ENCODE measurements around the gene DDX42. TPM values are rescaled to one million over a fixed set of nuclear protein-coding genes. Genes with fewer than 3 reads are reported as not detected.

The DDX42 gene
- total RNA-seq, 2 experiments from 2014 or later = 105 to 107 TPM

DNA sequence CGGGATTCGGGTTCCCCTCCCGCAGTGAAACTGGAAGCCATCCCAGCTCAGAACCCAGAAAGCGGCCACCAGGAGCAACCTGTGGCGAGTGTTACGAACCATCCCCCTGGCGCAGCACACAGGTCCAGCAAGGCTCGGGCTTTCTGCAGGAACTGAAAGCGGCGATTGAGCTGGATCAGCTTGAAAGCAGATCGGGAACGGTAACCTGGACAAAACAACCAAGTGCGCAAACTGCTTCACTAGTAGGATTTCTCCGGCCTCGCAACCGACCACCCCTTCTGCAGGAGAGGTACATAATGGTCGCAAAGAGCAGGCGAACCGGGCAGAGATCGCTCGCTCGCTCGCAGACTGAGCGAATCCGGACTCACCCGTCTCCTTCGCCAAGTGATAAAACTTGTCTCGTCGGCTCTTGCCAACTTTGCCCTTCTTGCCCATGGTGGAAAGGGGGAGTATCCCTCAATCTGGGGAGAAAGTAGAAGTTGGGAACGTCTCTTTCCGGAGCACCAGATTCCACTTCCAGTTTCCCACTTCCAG is 52.6 kb downstream of the DDX42 start:
- no peak for DNase-seq
- H3K36me3 Mint-ChIP-seq = peaks cover 70% of the 10 kb centered on the region
- H3K27me3 Mint-ChIP-seq = no peaks in the 10 kb centered on the region
- H3K9me3 Mint-ChIP-seq = no peaks in the 10 kb centered on the region
- peaks cover 74% of the 10 kb centered on the region for H3K4me1 Mint-ChIP-seq
- peak overlapping the region; percentile 96 for H3K4me3 Mint-ChIP-seq
- peak overlapping the region; percentile 99 for H3K27ac Mint-ChIP-seq

GRCh38 chr17:63827002-63827800 is 53.2 kb downstream of the DDX42 start, which contains the start of the genes FTSJ3 and PSMC5:
Gene FTSJ3, minus strand, starts transcription at chr17:63827663. Its CDS starts 761 bp downstream, at chr17:63826902.
Gene PSMC5, plus strand, starts transcription at chr17:63827431. Its CDS starts 60 bp downstream, at chr17:63827491.
- Mint-ChIP-seq H3K36me3 (peaks cover 68% of the 10 kb centered on the region), H3K4me3 (peak within 1 kb of the TSS; percentile 96), H3K27ac (peak within 1 kb of the TSS; percentile 99), H3K27me3 (no peaks in the 10 kb centered on the region), H3K4me1 (peaks cover 76% of the 10 kb centered on the region), H3K9me3 (no peaks in the 10 kb centered on the region)
- peak; percentile 94 for DNase-seq

GRCh38 chr17:63827801-63828221 is 53.8 kb downstream of the DDX42 start:
- peak overlapping the region; percentile 96 for H3K4me3 Mint-ChIP-seq
- H3K27ac Mint-ChIP-seq = peak overlapping the region; percentile 99
- H3K9me3 Mint-ChIP-seq = no peaks in the 10 kb centered on the region
- H3K27me3 Mint-ChIP-seq = no peaks in the 10 kb centered on the region
- no peak for DNase-seq
- H3K36me3 Mint-ChIP-seq = peaks cover 69% of the 10 kb centered on the region
- H3K4me1 Mint-ChIP-seq = peaks cover 73% of the 10 kb centered on the region

GRCh38 chr17:63828936-63829335 is 55.0 kb downstream of the DDX42 start:
- Mint-ChIP-seq H3K27me3 (no peaks in the 10 kb centered on the region), H3K4me1 (peaks cover 65% of the 10 kb centered on the region), H3K4me3 (peak overlapping the region; percentile 96), H3K9me3 (no peaks in the 10 kb centered on the region), H3K36me3 (peaks cover 65% of the 10 kb centered on the region), H3K27ac (peak overlapping the region; percentile 84)
- DNase-seq = no peak

GRCh38 chr17:63830278-63830677 is 56.3 kb downstream of the DDX42 start:
- no peak for DNase-seq
- H3K36me3 Mint-ChIP-seq = peaks cover 57% of the 10 kb centered on the region
- H3K4me1 Mint-ChIP-seq = peaks cover 63% of the 10 kb centered on the region
- H3K4me3 Mint-ChIP-seq = no peak overlapping the region
- H3K27me3 Mint-ChIP-seq = no peaks in the 10 kb centered on the region
- peak overlapping the region; percentile 84 for H3K27ac Mint-ChIP-seq
- no peaks in the 10 kb centered on the region for H3K9me3 Mint-ChIP-seq

- peak overlapping the region; percentile 4 for H3K4me3 Mint-ChIP-seq
- H3K27ac Mint-ChIP-seq = peak overlapping the region; percentile 84
- H3K27me3 Mint-ChIP-seq = no peaks in the 10 kb centered on the region
- peaks cover 58% of the 10 kb centered on the region for H3K4me1 Mint-ChIP-seq
- H3K9me3 Mint-ChIP-seq = no peaks in the 10 kb centered on the region
- no peak for DNase-seq
- peaks cover 54% of the 10 kb centered on the region for H3K36me3 Mint-ChIP-seq
Measured at GRCh38 chr17:63830904-63831491, 57.0 kb downstream of the DDX42 start.

GRCh38 chr17:63831505-63831904 is 57.5 kb downstream of the DDX42 start:
- Mint-ChIP-seq H3K9me3 (no peaks in the 10 kb centered on the region), H3K4me1 (peaks cover 55% of the 10 kb centered on the region), H3K4me3 (no peak overlapping the region), H3K36me3 (peaks cover 49% of the 10 kb centered on the region), H3K27ac (peak overlapping the region; percentile 84), H3K27me3 (no peaks in the 10 kb centered on the region)
- DNase-seq = no peak

GRCh38 chr17:63832014-63832413 is 58.0 kb downstream of the DDX42 start:
- DNase-seq = no peak
- no peaks in the 10 kb centered on the region for H3K9me3 Mint-ChIP-seq
- peaks cover 48% of the 10 kb centered on the region for H3K36me3 Mint-ChIP-seq
- peak overlapping the region; percentile 84 for H3K27ac Mint-ChIP-seq
- H3K4me1 Mint-ChIP-seq = peaks cover 55% of the 10 kb centered on the region
- H3K27me3 Mint-ChIP-seq = no peaks in the 10 kb centered on the region
- no peak overlapping the region for H3K4me3 Mint-ChIP-seq

GRCh38 chr17:63832455-63832854 is 58.5 kb downstream of the DDX42 start:
- peaks cover 46% of the 10 kb centered on the region for H3K36me3 Mint-ChIP-seq

GRCh38 chr17:63833026-63833740 is 59.2 kb downstream of the DDX42 start:
- Mint-ChIP-seq H3K27ac (no peak overlapping the region), H3K4me1 (peaks cover 53% of the 10 kb centered on the region), H3K9me3 (no peaks in the 10 kb centered on the region), H3K36me3 (peaks cover 41% of the 10 kb centered on the region), H3K27me3 (no peaks in the 10 kb centered on the region), H3K4me3 (no peak overlapping the region)
- DNase-seq = no peak

More at GRCh38 chr17:63832455-63832854, 58.5 kb downstream of the DDX42 start:
- no peak for DNase-seq
- Mint-ChIP-seq H3K27ac (peak overlapping the region; percentile 84), H3K27me3 (no peaks in the 10 kb centered on the region), H3K4me1 (peaks cover 55% of the 10 kb centered on the region), H3K9me3 (no peaks in the 10 kb centered on the region), H3K4me3 (no peak overlapping the region)

DNA sequence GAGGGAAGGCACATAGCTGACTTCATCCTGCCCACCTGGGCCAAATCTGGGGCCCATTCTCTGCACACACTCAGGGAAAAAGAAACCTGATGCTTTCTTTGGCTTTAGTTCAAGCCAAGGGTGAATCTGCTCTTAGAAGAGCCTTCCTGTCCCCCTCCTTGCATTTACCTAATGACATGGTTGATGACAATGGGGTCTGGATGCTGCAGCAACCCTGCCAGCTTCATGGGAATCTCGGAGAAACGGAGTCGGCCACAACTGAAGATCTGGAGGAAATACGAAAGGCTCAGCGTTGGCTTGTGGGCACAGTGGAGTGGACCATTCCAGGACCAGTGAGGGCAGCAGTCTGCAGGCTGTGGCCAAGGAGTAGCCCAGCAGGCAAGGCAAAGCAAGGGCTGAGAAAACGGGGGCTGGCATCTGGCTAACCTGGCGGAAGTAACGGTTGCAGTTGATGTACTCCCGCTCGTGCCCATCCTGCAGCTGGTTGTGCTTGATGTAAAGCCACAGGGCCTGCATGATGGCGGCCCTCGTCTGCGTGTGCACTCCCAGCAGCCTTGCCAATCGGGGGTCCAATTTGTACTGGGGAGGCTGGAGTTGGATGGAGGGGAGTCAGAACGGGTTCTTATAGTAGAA is 59.9 kb downstream of the DDX42 start:
- no peak for DNase-seq
- Mint-ChIP-seq H3K27me3 (no peaks in the 10 kb centered on the region), H3K36me3 (peaks cover 38% of the 10 kb centered on the region), H3K4me1 (peaks cover 49% of the 10 kb centered on the region), H3K4me3 (no peak overlapping the region), H3K27ac (peak overlapping the region; percentile 63), H3K9me3 (no peaks in the 10 kb centered on the region)

DNA sequence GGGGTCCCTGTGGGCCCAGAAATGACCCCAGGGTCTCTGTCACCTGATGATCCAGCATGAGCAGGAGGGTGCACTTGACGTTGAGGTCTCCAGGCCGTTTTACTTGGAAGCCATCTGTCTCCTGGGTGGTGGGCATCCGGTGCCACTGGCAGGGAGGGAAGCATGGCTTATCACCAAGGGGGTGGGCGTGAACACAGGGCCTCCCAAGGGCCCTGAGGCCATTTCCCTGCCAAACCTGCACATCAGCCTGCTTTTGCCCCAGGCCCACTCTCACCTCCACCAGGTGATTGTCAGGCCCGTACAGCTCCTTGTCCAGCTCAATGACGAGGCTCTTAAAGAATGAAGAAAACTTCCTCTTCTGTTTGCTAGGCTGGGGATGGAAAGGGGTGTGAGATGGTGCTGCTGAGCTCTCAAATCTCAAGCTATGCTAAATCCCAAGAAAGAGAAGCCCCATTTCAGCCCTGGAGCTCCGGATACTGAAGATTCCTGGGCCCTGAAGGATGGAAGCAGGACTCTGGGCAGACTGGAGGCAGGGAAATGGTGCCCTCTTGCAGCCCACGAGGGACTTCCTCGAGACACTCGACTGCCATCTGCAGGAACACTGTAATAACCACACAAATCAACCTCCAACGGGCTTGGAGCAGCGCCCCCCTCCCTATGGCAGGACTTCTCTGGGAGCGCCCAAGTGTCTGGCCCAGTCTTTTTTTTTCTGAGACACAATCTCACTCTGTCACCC is 60.6 kb downstream of the DDX42 start:
- Mint-ChIP-seq H3K9me3 (no peaks in the 10 kb centered on the region), H3K36me3 (peaks cover 34% of the 10 kb centered on the region), H3K4me1 (peaks cover 44% of the 10 kb centered on the region), H3K4me3 (no peak overlapping the region), H3K27ac (peak overlapping the region; percentile 85), H3K27me3 (no peaks in the 10 kb centered on the region)
- DNase-seq = peak; percentile 57

DNA sequence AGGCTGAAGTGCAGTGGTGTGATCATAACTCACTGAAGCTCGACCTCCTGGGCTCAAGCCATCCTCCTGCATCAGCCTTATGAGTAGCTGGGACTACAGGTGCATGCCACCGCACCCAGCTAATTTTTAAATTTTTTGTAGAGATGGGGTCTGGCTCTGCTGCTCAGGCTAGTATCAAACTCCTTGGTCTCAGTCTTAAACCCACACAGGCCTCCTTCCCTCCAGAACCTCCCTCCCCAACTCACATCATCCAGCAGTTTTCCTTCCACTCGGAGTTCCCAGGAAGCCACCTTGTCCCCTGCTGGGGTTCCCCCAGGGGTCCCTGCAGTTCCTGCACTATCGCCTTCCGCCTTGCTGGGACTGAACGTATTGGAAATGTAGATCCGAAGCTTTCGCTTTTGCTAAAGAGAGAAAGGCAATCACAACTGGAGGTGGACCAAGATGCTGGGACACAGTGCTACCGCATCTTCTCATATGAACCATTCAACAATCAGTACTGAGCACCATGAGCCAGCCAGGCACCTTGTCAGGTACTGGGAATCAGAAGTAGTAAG is 61.3 kb downstream of the DDX42 start:
- Mint-ChIP-seq H3K27me3 (no peaks in the 10 kb centered on the region), H3K4me1 (peaks cover 40% of the 10 kb centered on the region), H3K36me3 (peaks cover 29% of the 10 kb centered on the region), H3K27ac (peak overlapping the region; percentile 34), H3K9me3 (no peaks in the 10 kb centered on the region), H3K4me3 (no peak overlapping the region)
- no peak for DNase-seq

- Mint-ChIP-seq H3K27me3 (no peaks in the 10 kb centered on the region), H3K27ac (peak overlapping the region; percentile 22), H3K36me3 (peaks cover 28% of the 10 kb centered on the region), H3K4me3 (no peak overlapping the region), H3K9me3 (no peaks in the 10 kb centered on the region), H3K4me1 (peaks cover 35% of the 10 kb centered on the region)
- DNase-seq = no peak
Measured at GRCh38 chr17:63836811-63837210, 62.8 kb downstream of the DDX42 start.
